Activated CD8-positive, alpha-beta T cell treated with anti-CD3 and anti-CD28 coated beads for 36 hours (primary cell): ENCODE measurements around the gene PHF2. TPM values are rescaled to one million over a fixed set of nuclear protein-coding genes. Genes with fewer than 3 reads are reported as not detected.

Experiments used
- ATAC-seq: fragments of 200-7000 bp; cut with Tn5 transposase; one replicate; pipeline ENCODE4 v1.10.0; 2021; ENCODE audit warnings: mild to moderate bottlenecking, moderate library complexity
- CTCF ChIA-PET: fragments of 350-600 bp; sonication (Branson Sonifier 250); formaldehyde crosslinking; loops from one replicate; lab custom pipeline; 2021; ENCODE audit warnings: antibody characterized with exemption; lab: Charles Lee
- POLR2A ChIA-PET: fragments of 350-600 bp; sonication (Branson Sonifier 250); formaldehyde crosslinking; loops from one replicate; lab custom pipeline; 2021; ENCODE audit warnings: antibody characterized with exemption; lab: Charles Lee
- DNase-seq: peaks from one replicate; pipeline ENCODE4 v3.0.0-alpha.2; 2020
- H3K27ac Mint-ChIP-seq: one replicate; pipeline ENCODE4 v1.8.0; 2021; ENCODE audit warnings: mild to moderate bottlenecking, mixed read lengths
- H3K27me3 Mint-ChIP-seq: one replicate; pipeline ENCODE4 v1.8.0; 2021; ENCODE audit warnings: mixed read lengths
- H3K36me3 Mint-ChIP-seq: one replicate; pipeline ENCODE4 v1.8.0; 2021; ENCODE audit warnings: low read depth, mixed read lengths
- H3K4me1 Mint-ChIP-seq: one replicate; pipeline ENCODE4 v1.8.0; 2021; ENCODE audit warnings: low read depth, mixed read lengths
- H3K4me3 Mint-ChIP-seq: one replicate; pipeline ENCODE4 v1.8.0; 2021; ENCODE audit warnings: mild to moderate bottlenecking, moderate library complexity, mixed read lengths
- H3K9me3 Mint-ChIP-seq: one replicate; pipeline ENCODE4 v1.8.0; 2021; ENCODE audit warnings: mixed read lengths
- intact Hi-C: fragments of 100-400 bp; cut with micrococcal nuclease; formaldehyde crosslinking; loops from one replicate; pipeline ENCODE4 v1.10.0; 2022
- total RNA-seq, 2 experiments: library from RNA; stranded (reverse); gene quantifications; one replicate each; pipeline ENCODE4 v1.2.3, GENCODE V29; 2021
- TF ChIP-seq, protein P1 (sequence below): fragments of 200-600 bp; IDR thresholded peaks from one replicate; pipeline ENCODE4 v1.8.0; 2022; ENCODE audit warnings: antibody characterized with exemption, mild to moderate bottlenecking

PHF2 gene
- total RNA-seq, 2 experiments from 2014 or later, result 12.9 to 13.1 TPM

DNA sequence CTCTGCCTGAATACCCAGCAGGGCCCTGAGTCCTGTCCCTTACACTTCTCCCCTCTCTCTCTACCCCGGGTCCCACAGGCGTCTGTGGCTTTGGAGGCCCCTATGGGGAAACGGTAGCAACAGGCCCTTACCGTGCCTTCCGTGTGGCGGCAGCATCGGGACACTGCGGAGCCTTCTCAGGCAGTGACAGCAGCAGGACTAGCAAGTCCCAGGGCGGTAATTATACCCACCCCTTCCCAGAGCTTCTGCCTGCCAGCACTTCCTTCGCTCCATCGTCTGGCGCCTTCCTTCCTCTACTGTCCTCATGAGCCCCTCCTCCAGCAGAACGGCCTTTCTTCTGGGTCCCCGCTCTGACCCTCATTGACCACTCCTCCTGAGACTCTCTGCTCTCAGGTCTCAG, 17.9 kb upstream of the PHF2 start:
- TF ChIP-seq, protein P1, sequence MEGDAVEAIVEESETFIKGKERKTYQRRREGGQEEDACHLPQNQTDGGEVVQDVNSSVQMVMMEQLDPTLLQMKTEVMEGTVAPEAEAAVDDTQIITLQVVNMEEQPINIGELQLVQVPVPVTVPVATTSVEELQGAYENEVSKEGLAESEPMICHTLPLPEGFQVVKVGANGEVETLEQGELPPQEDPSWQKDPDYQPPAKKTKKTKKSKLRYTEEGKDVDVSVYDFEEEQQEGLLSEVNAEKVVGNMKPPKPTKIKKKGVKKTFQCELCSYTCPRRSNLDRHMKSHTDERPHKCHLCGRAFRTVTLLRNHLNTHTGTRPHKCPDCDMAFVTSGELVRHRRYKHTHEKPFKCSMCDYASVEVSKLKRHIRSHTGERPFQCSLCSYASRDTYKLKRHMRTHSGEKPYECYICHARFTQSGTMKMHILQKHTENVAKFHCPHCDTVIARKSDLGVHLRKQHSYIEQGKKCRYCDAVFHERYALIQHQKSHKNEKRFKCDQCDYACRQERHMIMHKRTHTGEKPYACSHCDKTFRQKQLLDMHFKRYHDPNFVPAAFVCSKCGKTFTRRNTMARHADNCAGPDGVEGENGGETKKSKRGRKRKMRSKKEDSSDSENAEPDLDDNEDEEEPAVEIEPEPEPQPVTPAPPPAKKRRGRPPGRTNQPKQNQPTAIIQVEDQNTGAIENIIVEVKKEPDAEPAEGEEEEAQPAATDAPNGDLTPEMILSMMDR, result no peak
- ChIA-PET POLR2A (no interaction called here), CTCF (no interaction called here)
- Mint-ChIP-seq H3K27me3 (no peaks in the 10 kb centered on the region), H3K9me3 (no peaks in the 10 kb centered on the region), H3K27ac (no peak overlapping the region), H3K36me3 (peaks cover 45% of the 10 kb centered on the region), H3K4me1 (no peaks in the 10 kb centered on the region), H3K4me3 (no peak overlapping the region)
- DNase-seq (no peak), ATAC-seq (no peak)
- intact Hi-C loops, result no loop called here

- Mint-ChIP-seq H3K27me3 (no peaks in the 10 kb centered on the region), H3K36me3 (peaks cover 48% of the 10 kb centered on the region), H3K9me3 (no peaks in the 10 kb centered on the region), H3K4me1 (peaks cover 13% of the 10 kb centered on the region), H3K27ac (no peak overlapping the region), H3K4me3 (no peak overlapping the region)
- CTCF ChIA-PET, result interaction anchor here (1.1 kb wide), 1 partner anchor 11 kb away, joined by 5 read pairs; no protein-coding TSS in a partner anchor
- POLR2A ChIA-PET, result no interaction called here
- no peak for DNase-seq
- TF ChIP-seq, protein P1, result no peak
- ATAC-seq, result no peak
- intact Hi-C loops, result loop anchor here (10.0 kb wide), 1 partner anchor 106 kb away; the partner anchor contains the start of genes FAM120A and FAM120AOS
Measured at GRCh38 chr9:93560991-93561390, 15.4 kb upstream of the PHF2 start.

- POLR2A ChIA-PET, result no interaction called here
- TF ChIP-seq, protein P1, result no peak
- peaks cover 17% of the 10 kb centered on the region for H3K4me1 Mint-ChIP-seq
- no peak overlapping the region for H3K27ac Mint-ChIP-seq
- CTCF ChIA-PET, result interaction anchor here (0.8 kb wide), 1 partner anchor 9 kb away, joined by 3 read pairs; no protein-coding TSS in a partner anchor
- peaks cover 41% of the 10 kb centered on the region for H3K36me3 Mint-ChIP-seq
- H3K27me3 Mint-ChIP-seq, result no peaks in the 10 kb centered on the region
- DNase-seq (no peak), ATAC-seq (no peak)
- intact Hi-C loops, result loop anchor here (10.0 kb wide), 1 partner anchor 107 kb away; the partner anchor contains the start of genes FAM120A and FAM120AOS
- no peak overlapping the region for H3K4me3 Mint-ChIP-seq
- no peaks in the 10 kb centered on the region for H3K9me3 Mint-ChIP-seq
Measured at GRCh38 chr9:93562157-93562556, 14.2 kb upstream of the PHF2 start.

GRCh38 chr9:93565089-93565488, 11.3 kb upstream of the PHF2 start:
- no peaks in the 10 kb centered on the region for H3K9me3 Mint-ChIP-seq
- no peaks in the 10 kb centered on the region for H3K27me3 Mint-ChIP-seq
- peaks cover 24% of the 10 kb centered on the region for H3K36me3 Mint-ChIP-seq
- CTCF ChIA-PET, result interaction anchor here (1.0 to 4.0 kb wide), 6 partner anchors 14 to 70 kb away, joined by 3 to 58 read pairs (median 6); no protein-coding TSS in a partner anchor
- POLR2A ChIA-PET, result interaction anchor here (2.4 kb wide), 1 partner anchor 111 kb away, joined by 10 read pairs; the partner anchor contains the start of gene FAM120AOS
- intact Hi-C loops, result loop anchor here (10.0 kb wide), 1 partner anchor 110 kb away; the partner anchor contains the start of genes FAM120A and FAM120AOS
- H3K4me1 Mint-ChIP-seq, result peaks cover 22% of the 10 kb centered on the region
- TF ChIP-seq, protein P1, result no peak
- no peak overlapping the region for H3K27ac Mint-ChIP-seq
- H3K4me3 Mint-ChIP-seq, result no peak overlapping the region
- DNase-seq (no peak), ATAC-seq (no peak)
